GM23338 (cell line): ENCODE measurements around the gene CDHR5. TPM values are rescaled to one million over a fixed set of nuclear protein-coding genes. Genes with fewer than 3 reads are reported as not detected.

Experiments
- ATAC-seq: fragments of 200-7000 bp; cut with Tn5 transposase; 3 replicates; pipeline ENCODE4 v1.9.1; 2020
- DNase-seq: peaks from one replicate; pipeline ENCODE4 v3.0.0-alpha.2; 2015; ENCODE audit warnings: low spot score
- H2AFZ ChIP-seq: fragments of 200-600 bp; sonication (generic); 2 replicates; pipeline ENCODE4 v1.8.0; 2016; ENCODE audit warnings: antibody characterized with exemption, mild to moderate bottlenecking, moderate library complexity
- H3F3A ChIP-seq: fragments of 200-600 bp; sonication (generic); replicated peaks from 2 replicates; pipeline ENCODE4 v1.8.0; 2017; ENCODE audit warnings: antibody characterized with exemption, mixed run types, low read depth
- H3K27ac ChIP-seq: fragments of 200-600 bp; sonication (generic); 2 replicates; pipeline ENCODE4 v1.6.1; 2016; ENCODE audit warnings: low read depth
- H3K27me3 ChIP-seq: fragments of 200-600 bp; sonication (generic); 2 replicates; pipeline ENCODE4 v1.8.0; 2016; ENCODE audit warnings: mild to moderate bottlenecking, mixed run types, moderate library complexity; ENCODE audit not compliant: insufficient read depth
- H3K36me3 ChIP-seq: fragments of 200-600 bp; sonication (generic); 2 replicates; pipeline ENCODE4 v1.8.0; 2016; ENCODE audit warnings: mild to moderate bottlenecking; ENCODE audit not compliant: insufficient read depth
- H3K4me1 ChIP-seq: fragments of 200-600 bp; sonication (generic); 2 replicates; pipeline ENCODE4 v1.8.0; 2016; ENCODE audit warnings: mild to moderate bottlenecking, moderate library complexity; ENCODE audit not compliant: insufficient read depth
- H3K4me2 ChIP-seq: fragments of 200-600 bp; sonication (generic); 2 replicates; pipeline ENCODE4 v1.7.1; 2017; ENCODE audit warnings: mixed run types
- H3K4me3 ChIP-seq: fragments of 200-600 bp; sonication (generic); 2 replicates; pipeline ENCODE4 v1.6.1; 2016; ENCODE audit warnings: mixed run types
- H3K79me2 ChIP-seq: fragments of 200-600 bp; sonication (generic); replicated peaks from 2 replicates; pipeline ENCODE4 v1.8.0; 2017; ENCODE audit warnings: mild to moderate bottlenecking; ENCODE audit not compliant: insufficient read depth
- H3K9me2 ChIP-seq: fragments of 200-600 bp; sonication (generic); 2 replicates; pipeline ENCODE4 v1.8.0; 2017; ENCODE audit not compliant: insufficient read depth
- H4K20me1 ChIP-seq: fragments of 200-600 bp; sonication (generic); replicated peaks from 2 replicates; pipeline ENCODE4 v1.8.0; 2017; ENCODE audit warnings: mild to moderate bottlenecking; ENCODE audit not compliant: insufficient read depth
- H3K27ac Mint-ChIP-seq: 2 replicates; pipeline ENCODE4 v1.8.0; 2020; ENCODE audit warnings: inconsistent platforms, mild to moderate bottlenecking, moderate library complexity, mixed read lengths
- H3K27me3 Mint-ChIP-seq: 3 replicates; pipeline ENCODE4 v1.8.0; 2022; ENCODE audit warnings: low read depth, mild to moderate bottlenecking, moderate library complexity, mixed read lengths, inconsistent platforms; ENCODE audit not compliant: insufficient read depth, poor library complexity
- H3K36me3 Mint-ChIP-seq: 3 replicates; pipeline ENCODE4 v1.8.0; 2021; ENCODE audit warnings: low read depth, mild to moderate bottlenecking, inconsistent platforms, moderate library complexity, mixed read lengths
- H3K4me1 Mint-ChIP-seq: 3 replicates; pipeline ENCODE4 v1.8.0; 2020; ENCODE audit warnings: mild to moderate bottlenecking, inconsistent platforms, mixed read lengths
- H3K4me3 Mint-ChIP-seq: 3 replicates; pipeline ENCODE4 v1.8.0; 2021; ENCODE audit warnings: moderate library complexity, mild to moderate bottlenecking, inconsistent platforms, mixed read lengths
- H3K9me3 Mint-ChIP-seq: 3 replicates; pipeline ENCODE4 v1.8.0; 2020; ENCODE audit warnings: moderate library complexity, mild to moderate bottlenecking, inconsistent platforms, mixed read lengths
- CREB1 ChIP-seq: fragments of 250-450 bp; sonication (Bioruptor Pico); IDR thresholded peaks from 2 replicates; pipeline ENCODE4 v1.5.0; 2020; ENCODE audit warnings: low read depth, mild to moderate bottlenecking, moderate library complexity
- CTCF ChIP-seq, 2 experiments: fragments of 200-600 bp in 1 of 2; sonication (generic) in 1 of 2; conservative IDR thresholded peaks; 2 replicates each; pipeline versions ENCODE4 v1.5.1 to v1.6.1; 2016 to 2017; ENCODE audit warnings: antibody characterized with exemption in 2 of 2, low read depth in 2 of 2, mild to moderate bottlenecking in 2 of 2, moderate library complexity in 1 of 2
- ETS1 ChIP-seq: IDR thresholded peaks from 2 replicates; pipeline ENCODE4 v1.6.1; 2016; ENCODE audit warnings: antibody characterized with exemption
- EZH2 ChIP-seq: fragments of 200-600 bp; sonication (generic); IDR thresholded peaks from one replicate; pipeline ENCODE4 v1.8.0; 2017; ENCODE audit warnings: antibody characterized with exemption, mild to moderate bottlenecking, low read depth; ENCODE audit not compliant: unreplicated experiment
- EZH2phosphoT487 ChIP-seq: fragments of 200-600 bp; sonication (generic); IDR thresholded peaks from one replicate; pipeline ENCODE4 v1.8.1; 2018; ENCODE audit warnings: antibody characterized with exemption; ENCODE audit not compliant: unreplicated experiment
- JUNB ChIP-seq: IDR thresholded peaks from one replicate; pipeline ENCODE4 v1.6.1; 2016; ENCODE audit warnings: antibody characterized with exemption; ENCODE audit not compliant: unreplicated experiment
- NANOG ChIP-seq: IDR thresholded peaks from 2 replicates; pipeline ENCODE4 v1.6.1; 2016; ENCODE audit warnings: antibody characterized with exemption, borderline replicate concordance
- POLR2AphosphoS5 ChIP-seq: IDR thresholded peaks from 2 replicates; pipeline ENCODE4 v1.6.1; 2016; ENCODE audit warnings: antibody characterized with exemption, low read depth
- REST ChIP-seq: IDR thresholded peaks from one replicate; pipeline ENCODE4 v1.6.1; 2018; ENCODE audit warnings: antibody characterized with exemption; ENCODE audit not compliant: unreplicated experiment
- STAT1 ChIP-seq: IDR thresholded peaks from one replicate; pipeline ENCODE4 v1.6.1; 2016; ENCODE audit warnings: antibody characterized with exemption; ENCODE audit not compliant: unreplicated experiment
- ZNF114 ChIP-seq: fragments of 250-450 bp; sonication (Bioruptor Pico); IDR thresholded peaks from 2 replicates; pipeline ENCODE4 v1.5.0; 2020; ENCODE audit warnings: mild to moderate bottlenecking, moderate library complexity
- ZNF331 ChIP-seq: fragments of 250-450 bp; sonication (Bioruptor Pico); IDR thresholded peaks from 2 replicates; pipeline ENCODE4 v1.5.0; 2020; ENCODE audit warnings: low read depth, mild to moderate bottlenecking, moderate library complexity
- ZNF462 ChIP-seq: fragments of 250-450 bp; sonication (Bioruptor Pico); IDR thresholded peaks from 2 replicates; pipeline ENCODE4 v1.5.0; 2020; ENCODE audit warnings: mild to moderate bottlenecking, moderate library complexity
- polyA plus RNA-seq: library from polyadenylated mRNA; unstranded; fragments of >200 nt; fragmentation: Nextera tagmentation; extraction: Ambion mirVana; gene quantifications from 2 replicates; pipeline ENCODE4 v1.2.1, GENCODE V29; 2016
- total RNA-seq: library from RNA; depleted of rRNA; stranded (reverse); fragments of >200 nt; shearing (Covaris generic); gene quantifications from 2 replicates; pipeline ENCODE4 v1.2.3, GENCODE V29; 2014

CDHR5 gene
- total and polyA plus RNA-seq, 2 experiments from 2014 or later, result not detected

- ATAC-seq (no peak), DNase-seq (peak; percentile 36)
- Histone ChIP-seq H3K9me2 (no peaks in the 10 kb centered on the region), H3K4me2 (peak overlapping the region; percentile 88), H3K4me3 (peak overlapping the region; percentile 62), H3K36me3 (no peaks in the 10 kb centered on the region), H3K27me3 (peaks cover 20% of the 10 kb centered on the region), H3K27ac (no peak overlapping the region), H3K4me1 (peaks cover 20% of the 10 kb centered on the region; the same call in 1 of the 2 replicates), H2AFZ (no peak overlapping the region; the same call in 1 of the 2 replicates), H3F3A (peaks cover 3% of the 10 kb centered on the region), H4K20me1 (no peaks in the 10 kb centered on the region; the same call in none of the 2 replicates), H3K79me2 (no peaks in the 10 kb centered on the region)
- Mint-ChIP-seq H3K4me1 (peaks cover 14% of the 10 kb centered on the region), H3K9me3 (no peaks in the 10 kb centered on the region), H3K36me3 (no peaks in the 10 kb centered on the region), H3K27ac (no peak overlapping the region), H3K4me3 (peak overlapping the region; percentile 72), H3K27me3 (peaks cover 27% of the 10 kb centered on the region)
- TF ChIP-seq ZNF462 (CRISPR knock-in tag) (no peak), EZH2 (no peak), REST (no peak), ETS1 (no peak), CTCF (conservative IDR thresholded peaks at IDR 0.05; ENCODE audit: low read depth in 2 of 2) (no peak), STAT1 (no peak), ZNF331 (CRISPR knock-in tag) (no peak), ZNF114 (no peak), EZH2phosphoT487 (no peak), POLR2AphosphoS5 (no peak), CREB1 (CRISPR knock-in tag) (no peak), NANOG (no peak), JUNB (no peak)
Measured at GRCh38 chr11:569158-569885, 55.4 kb downstream of the CDHR5 start.
